Measurements from ENCODE around the gene PRMT2. TPM values are rescaled to one million over a fixed set of nuclear protein-coding genes. Genes with fewer than 3 reads are reported as not detected.
A peak's percentile ranks its signal among the peaks of the same experiment; 100 is the strongest.

PRMT2 gene
- 10 to 100 TPM; 81.3 to 95.1 TPM for total RNA-seq

DNA sequence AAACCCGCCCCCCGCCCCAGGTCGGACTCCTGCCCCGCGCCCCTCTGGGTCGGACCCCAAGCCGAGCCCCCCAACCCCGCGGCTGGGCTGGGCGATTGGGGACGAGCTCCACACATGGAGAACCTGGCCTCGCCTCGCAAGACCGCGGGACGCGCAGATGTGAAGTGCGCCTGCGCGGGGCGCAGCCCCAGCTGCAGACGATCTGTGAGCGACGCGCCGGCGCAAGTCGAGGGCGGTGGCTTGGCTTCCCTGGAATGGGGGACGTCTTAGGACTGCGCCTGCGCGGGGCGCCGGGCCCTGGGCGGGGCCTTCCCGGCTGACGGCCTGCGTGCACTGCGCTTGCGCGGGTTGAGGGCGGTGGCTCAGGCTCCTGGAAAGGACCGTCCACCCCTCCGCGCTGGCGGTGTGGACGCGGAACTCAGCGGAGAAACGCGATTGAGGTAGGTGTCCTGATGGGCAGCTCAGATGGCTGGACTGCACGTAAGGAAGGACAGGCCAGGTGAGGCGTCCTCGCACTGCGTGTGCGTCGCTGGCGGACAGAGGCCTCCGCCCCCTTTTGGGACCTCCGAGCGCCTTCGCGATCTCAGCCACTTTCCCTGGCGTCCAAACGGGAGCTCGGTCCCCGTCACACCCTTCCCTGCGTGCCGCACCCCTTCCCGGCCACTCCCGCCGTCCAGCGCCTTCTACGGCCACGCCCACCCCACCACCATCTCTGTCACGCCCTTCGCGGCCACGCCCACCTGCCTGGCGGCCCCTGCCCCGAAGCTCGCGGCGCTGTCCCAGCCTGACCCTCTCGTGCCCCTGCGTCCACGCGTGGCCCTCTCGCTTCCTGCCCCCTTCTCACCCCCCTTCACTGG is at the start of gene PRMT2:
PRMT2 (plus strand) TSS at position 351 of the 857 bp plus-strand sequence. CDS start 1,278 bp downstream, outside the sequence.
- DNase-seq (peak; percentile 97 to 99), ATAC-seq (replicated peaks in 1 of 2) (peak; percentile 80 to 85)
- Mint-ChIP-seq H3K4me3 (peak within 1 kb of the TSS; percentile 98 to 100), H3K27ac (peak within 1 kb of the TSS; percentile 98), H3K4me1 (ENCODE audit: low read depth) (peaks cover 73% of the 10 kb centered on the region), H3K27me3 (ENCODE audit: low read depth) (no peaks in the 10 kb centered on the region), H3K36me3 (ENCODE audit: insufficient read depth in 2 of 2) (peaks cover 7 to 22% of the 10 kb centered on the region in 2 donors), H3K9me3 (no peaks in the 10 kb centered on the region)

DNA sequence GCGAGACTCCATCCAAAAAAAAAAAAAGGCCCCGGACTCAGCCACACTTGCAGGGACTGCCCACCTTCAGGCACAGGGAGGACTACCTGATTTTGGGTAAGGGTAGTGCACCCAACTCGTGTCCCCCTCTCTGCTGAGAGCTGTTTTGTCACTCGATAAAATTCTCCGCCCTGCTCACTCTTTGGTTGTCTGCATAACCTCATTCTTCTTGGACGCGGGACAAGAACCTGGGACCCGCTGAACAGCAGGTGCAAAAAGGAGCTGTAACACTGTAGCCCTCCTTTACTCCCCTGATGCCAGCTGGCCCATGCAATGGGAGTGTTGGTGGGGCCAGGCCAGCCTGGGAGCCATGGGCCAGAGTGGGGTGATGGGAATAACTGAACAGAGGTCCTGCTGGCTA is 41.2 kb upstream of the PRMT2 start:
- Mint-ChIP-seq H3K4me1 (ENCODE audit: low read depth) (no peaks in the 10 kb centered on the region), H3K4me3 (no peak overlapping the region), H3K27me3 (ENCODE audit: low read depth) (no peaks in the 10 kb centered on the region), H3K36me3 (ENCODE audit: insufficient read depth in 2 of 2) (peaks cover 9 to 12% of the 10 kb centered on the region in 2 donors), H3K27ac (no peak overlapping the region), H3K9me3 (peaks cover 0 to 23% of the 10 kb centered on the region in 2 donors)
- ATAC-seq (replicated peaks in 1 of 2) (no peak), DNase-seq (no peak)

DNA sequence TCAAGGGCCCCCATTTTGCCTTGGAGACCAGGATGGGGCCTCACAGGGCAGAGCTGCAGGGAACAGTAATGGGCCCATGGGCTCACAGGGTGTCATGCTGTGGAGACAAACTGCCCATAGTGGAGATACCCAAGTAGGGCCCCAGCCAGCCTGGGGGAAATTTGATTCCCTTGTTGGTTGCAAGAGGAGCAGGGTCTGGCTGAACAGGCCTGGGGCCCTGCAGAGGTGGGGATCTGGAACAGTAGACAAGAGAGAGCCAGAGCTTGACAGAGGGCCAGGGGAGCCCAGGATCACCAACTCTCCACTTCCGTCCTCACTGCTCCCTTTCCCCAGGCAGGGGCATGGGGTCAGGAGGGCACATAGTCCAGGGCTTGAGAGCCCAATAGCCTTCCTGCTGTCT is 39.3 kb upstream of the PRMT2 start:
- Mint-ChIP-seq H3K36me3 (ENCODE audit: insufficient read depth in 2 of 2) (peaks cover 3 to 10% of the 10 kb centered on the region in 2 donors), H3K27ac (no peak overlapping the region), H3K4me1 (ENCODE audit: low read depth) (no peaks in the 10 kb centered on the region), H3K4me3 (no peak overlapping the region), H3K27me3 (ENCODE audit: low read depth) (no peaks in the 10 kb centered on the region), H3K9me3 (peaks cover 0 to 15% of the 10 kb centered on the region in 2 donors)
- ATAC-seq (replicated peaks in 1 of 2) (no peak), DNase-seq (no peak)

DNA sequence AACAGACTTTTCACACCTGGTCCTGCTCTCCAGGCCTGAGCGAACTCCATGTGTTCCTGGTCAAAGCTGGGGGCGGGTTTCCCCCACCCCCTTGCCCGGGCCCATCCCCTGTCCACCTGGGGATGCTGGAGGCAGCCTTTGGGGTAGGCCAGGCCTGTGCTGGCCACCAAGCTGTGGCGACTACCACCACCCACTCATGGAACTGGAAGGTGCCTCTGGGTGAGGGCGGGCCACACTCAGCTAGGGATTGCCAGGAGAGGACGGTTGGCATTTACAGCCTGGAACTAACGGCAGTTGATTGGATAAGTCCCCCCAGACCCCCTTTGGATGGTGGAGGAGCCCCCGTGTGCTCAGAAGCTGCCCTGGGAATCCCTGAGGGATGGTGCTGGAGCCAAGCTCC is 38.4 kb upstream of the PRMT2 start:
- H3K36me3 Mint-ChIP-seq (ENCODE audit: insufficient read depth in 2 of 2): peaks cover 3 to 5% of the 10 kb centered on the region in 2 donors
- no peak for DNase-seq
- H3K4me1 Mint-ChIP-seq (ENCODE audit: low read depth): no peaks in the 10 kb centered on the region
- ATAC-seq (replicated peaks in 1 of 2): no peak
- H3K4me3 Mint-ChIP-seq: no peak overlapping the region
- H3K27ac Mint-ChIP-seq: no peak overlapping the region
- no peaks in the 10 kb centered on the region for H3K27me3 Mint-ChIP-seq (ENCODE audit: low read depth)
- peaks cover 0 to 8% of the 10 kb centered on the region in 2 donors for H3K9me3 Mint-ChIP-seq

DNA sequence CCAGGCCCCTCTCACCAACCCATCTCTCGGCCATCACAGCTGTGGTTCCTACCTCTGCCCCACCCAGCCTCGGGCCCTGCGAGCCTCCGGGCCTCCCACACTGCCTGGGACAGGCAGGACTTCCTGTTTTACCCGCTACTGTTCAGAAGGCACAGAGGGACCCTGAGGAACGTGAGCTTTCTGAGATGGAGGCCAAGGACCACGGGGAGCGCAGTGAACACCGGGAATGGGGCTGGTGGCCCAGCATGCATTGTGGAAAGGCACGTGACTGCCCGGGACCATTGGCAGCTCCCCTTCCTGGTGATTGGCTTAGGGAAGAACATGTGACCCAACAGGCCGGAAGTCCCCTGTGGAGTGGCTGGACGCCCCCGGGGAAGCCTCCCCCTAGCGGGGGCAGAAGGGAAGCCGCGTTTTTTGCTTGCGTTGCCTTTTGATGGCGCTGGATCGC is 37.6 kb upstream of the PRMT2 start:
- ATAC-seq (replicated peaks in 1 of 2): no peak
- H3K27ac Mint-ChIP-seq: no peak overlapping the region
- no peaks in the 10 kb centered on the region for H3K27me3 Mint-ChIP-seq (ENCODE audit: low read depth)

DNA sequence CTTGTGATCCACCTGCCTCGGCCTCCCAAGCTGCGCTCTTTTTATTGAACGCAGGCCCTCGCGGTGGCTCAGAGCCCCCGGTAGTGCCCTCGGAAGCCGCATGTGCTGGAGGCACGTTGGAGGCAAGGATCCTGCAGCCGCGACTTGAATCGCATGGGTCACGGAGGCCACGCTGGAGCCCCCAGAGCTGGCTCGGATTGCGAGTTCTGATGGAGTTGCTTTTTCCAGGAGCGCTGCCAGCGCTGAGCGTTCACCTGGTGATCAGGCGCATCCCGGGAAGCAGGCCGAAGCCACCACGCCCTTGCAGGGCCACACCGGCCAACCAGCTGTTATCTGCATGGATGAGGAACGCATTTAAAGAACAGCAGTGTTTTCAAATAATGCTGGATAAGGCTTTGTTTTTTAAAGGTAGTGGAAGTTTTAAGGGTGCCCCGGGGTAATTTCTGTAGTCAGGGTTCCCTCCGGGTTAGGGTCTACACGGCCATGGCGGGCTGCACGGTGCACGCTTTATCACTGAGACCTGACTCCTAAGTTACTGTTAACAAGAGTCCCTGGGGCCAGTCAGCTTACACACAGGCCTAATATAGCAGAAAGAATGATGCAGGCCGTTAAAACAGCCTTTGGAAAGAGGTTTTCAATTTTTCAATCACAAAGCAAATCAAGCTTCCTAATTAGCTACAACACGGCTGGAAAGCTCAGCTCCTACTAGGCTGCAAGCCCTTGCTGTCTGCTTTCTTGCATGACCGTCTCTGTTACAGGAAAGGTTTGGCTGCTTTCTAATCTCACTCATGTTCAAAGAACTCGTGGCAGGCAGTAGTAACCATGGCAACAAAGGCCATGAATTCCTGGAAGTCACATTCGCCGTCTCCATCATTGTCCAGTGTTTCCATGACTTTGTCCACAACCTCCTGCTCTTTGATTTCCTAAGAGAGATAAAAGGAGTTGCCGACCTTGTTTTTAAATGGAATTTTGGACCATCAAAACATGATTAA is 36.6 kb upstream of the PRMT2 start:
- H3K4me1 Mint-ChIP-seq (ENCODE audit: low read depth): no peaks in the 10 kb centered on the region
- no peak for ATAC-seq (replicated peaks in 1 of 2)
- no peak for DNase-seq
- no peaks in the 10 kb centered on the region for H3K27me3 Mint-ChIP-seq (ENCODE audit: low read depth)
- peaks cover 3% of the 10 kb centered on the region in 2 donors for H3K36me3 Mint-ChIP-seq (ENCODE audit: insufficient read depth in 2 of 2)
- H3K4me3 Mint-ChIP-seq: no peak overlapping the region
- H3K9me3 Mint-ChIP-seq: no peaks in the 10 kb centered on the region
- H3K27ac Mint-ChIP-seq: no peak overlapping the region

More for the DNA sequence above, 37.6 kb upstream of the PRMT2 start:
- H3K4me1 Mint-ChIP-seq (ENCODE audit: low read depth): no peaks in the 10 kb centered on the region
- no peak for DNase-seq
- H3K9me3 Mint-ChIP-seq: peaks cover 0 to 7% of the 10 kb centered on the region in 2 donors
- H3K4me3 Mint-ChIP-seq: no peak overlapping the region
- H3K36me3 Mint-ChIP-seq (ENCODE audit: insufficient read depth in 2 of 2): peaks cover 3 to 5% of the 10 kb centered on the region in 2 donors

DNA sequence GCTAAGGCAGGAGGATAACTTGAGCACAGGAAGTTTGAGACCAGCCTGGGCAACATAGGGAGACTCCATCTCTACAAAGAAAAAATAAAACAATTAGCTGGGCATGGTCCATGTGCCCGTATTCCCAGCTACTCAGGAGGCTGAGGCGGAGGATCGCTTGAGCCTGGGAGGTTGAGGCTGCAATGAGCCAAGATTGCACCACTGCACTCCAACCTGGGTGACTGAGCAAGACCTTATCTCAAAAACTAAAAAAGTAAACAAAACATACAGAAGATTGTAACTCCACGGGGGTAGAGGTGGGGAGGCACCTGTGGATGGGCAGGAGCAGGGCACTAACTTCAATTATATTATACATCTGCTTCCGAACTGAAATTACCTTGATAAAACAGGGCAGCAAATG is 35.2 kb upstream of the PRMT2 start:
- ATAC-seq (replicated peaks in 1 of 2) (no peak), DNase-seq (no peak)
- H3K36me3 Mint-ChIP-seq (ENCODE audit: insufficient read depth in 2 of 2): no peaks in the 10 kb centered on the region
- no peaks in the 10 kb centered on the region for H3K27me3 Mint-ChIP-seq (ENCODE audit: low read depth)
- H3K4me1 Mint-ChIP-seq (ENCODE audit: low read depth): peaks cover 7% of the 10 kb centered on the region
- no peak overlapping the region for H3K27ac Mint-ChIP-seq
- H3K9me3 Mint-ChIP-seq: no peaks in the 10 kb centered on the region
- H3K4me3 Mint-ChIP-seq: no peak overlapping the region

DNA sequence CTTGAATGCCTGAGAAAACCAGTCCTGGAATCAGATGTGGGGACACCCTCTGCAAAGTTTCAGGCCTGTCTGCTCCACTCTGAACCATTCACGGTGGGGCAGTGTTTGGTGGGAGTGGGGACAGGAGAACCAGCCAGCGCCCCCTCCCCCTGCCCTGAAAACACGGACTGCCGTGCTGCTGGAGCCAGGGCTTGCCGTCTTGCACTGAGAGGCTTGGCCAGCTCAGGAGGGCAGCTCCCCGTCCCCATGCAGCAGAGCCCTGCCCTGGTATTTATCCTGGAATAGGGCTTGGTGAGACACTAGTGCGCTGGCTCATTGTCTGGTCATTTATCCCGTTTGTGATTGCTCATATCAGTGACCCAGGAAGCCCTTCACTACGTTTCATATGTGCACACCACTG is 34.5 kb upstream of the PRMT2 start:
- DNase-seq (no peak), ATAC-seq (replicated peaks in 1 of 2) (no peak)
- Mint-ChIP-seq H3K4me3 (no peak overlapping the region), H3K27me3 (ENCODE audit: low read depth) (no peaks in the 10 kb centered on the region), H3K9me3 (no peaks in the 10 kb centered on the region), H3K36me3 (ENCODE audit: insufficient read depth in 2 of 2) (no peaks in the 10 kb centered on the region), H3K4me1 (ENCODE audit: low read depth) (peaks cover 14% of the 10 kb centered on the region), H3K27ac (no peak overlapping the region)

DNA sequence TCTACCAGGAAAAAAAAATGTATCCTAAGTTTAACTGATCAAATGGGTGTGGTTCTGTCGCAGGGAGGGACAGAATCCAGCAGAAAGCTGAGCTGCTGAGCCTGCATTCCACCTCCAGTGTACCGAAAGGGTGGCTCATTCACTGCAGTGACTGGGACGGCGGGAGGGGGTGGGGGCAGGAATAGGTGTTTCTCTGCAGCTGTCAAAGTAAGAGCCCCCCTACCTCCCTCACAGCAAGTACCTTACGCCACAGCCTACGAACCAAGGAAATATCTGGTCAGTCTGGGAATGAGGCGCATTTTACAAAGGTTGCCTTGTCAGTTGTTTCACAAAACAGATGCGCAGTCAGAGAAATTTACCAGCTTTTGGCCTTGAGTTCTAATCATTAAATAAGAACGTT is 32.2 kb upstream of the PRMT2 start:
- Mint-ChIP-seq H3K27ac (no peak overlapping the region), H3K4me3 (no peak overlapping the region), H3K4me1 (ENCODE audit: low read depth) (peaks cover 29% of the 10 kb centered on the region), H3K27me3 (ENCODE audit: low read depth) (no peaks in the 10 kb centered on the region), H3K36me3 (ENCODE audit: insufficient read depth in 2 of 2) (no peaks in the 10 kb centered on the region), H3K9me3 (no peaks in the 10 kb centered on the region)
- no peak for ATAC-seq (replicated peaks in 1 of 2)
- no peak for DNase-seq

DNA sequence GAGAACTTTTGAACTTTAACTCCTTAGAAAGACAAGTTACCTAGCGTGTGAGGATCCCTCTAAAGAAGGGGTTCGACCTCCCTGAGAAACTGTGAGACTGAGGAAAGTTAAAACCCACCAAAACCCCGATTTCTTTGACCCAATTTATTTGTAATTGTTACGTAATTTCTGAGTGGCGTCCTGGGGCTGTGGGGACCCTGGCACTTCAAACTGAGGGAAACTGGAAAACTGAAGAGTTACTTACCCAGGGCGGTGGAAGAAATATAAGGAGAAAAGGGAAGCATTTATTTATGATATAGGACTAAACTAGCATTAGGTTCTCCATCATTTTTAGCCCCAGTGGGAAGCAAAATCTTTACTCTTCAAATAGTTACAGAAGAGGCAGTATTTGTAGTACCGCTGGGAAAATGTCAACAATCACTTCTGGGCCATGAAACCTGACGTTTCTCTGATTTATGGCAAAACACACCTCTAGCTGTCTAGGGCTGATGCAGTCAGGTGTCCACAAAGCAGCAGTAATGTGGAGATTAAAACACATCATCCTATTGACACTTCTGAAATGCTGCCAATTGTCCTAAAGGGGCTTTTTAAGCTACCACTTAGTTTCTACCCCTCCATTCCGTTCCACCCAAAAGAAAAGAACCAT is 31.0 kb upstream of the PRMT2 start:
- Mint-ChIP-seq H3K4me3 (peak overlapping the region; percentile 4 to 66), H3K27me3 (ENCODE audit: low read depth) (no peaks in the 10 kb centered on the region), H3K9me3 (no peaks in the 10 kb centered on the region), H3K4me1 (ENCODE audit: low read depth) (peaks cover 33% of the 10 kb centered on the region), H3K36me3 (ENCODE audit: insufficient read depth in 2 of 2) (no peaks in the 10 kb centered on the region), H3K27ac (no peak overlapping the region)
- no peak for DNase-seq
- ATAC-seq (replicated peaks in 1 of 2): no peak

DNA sequence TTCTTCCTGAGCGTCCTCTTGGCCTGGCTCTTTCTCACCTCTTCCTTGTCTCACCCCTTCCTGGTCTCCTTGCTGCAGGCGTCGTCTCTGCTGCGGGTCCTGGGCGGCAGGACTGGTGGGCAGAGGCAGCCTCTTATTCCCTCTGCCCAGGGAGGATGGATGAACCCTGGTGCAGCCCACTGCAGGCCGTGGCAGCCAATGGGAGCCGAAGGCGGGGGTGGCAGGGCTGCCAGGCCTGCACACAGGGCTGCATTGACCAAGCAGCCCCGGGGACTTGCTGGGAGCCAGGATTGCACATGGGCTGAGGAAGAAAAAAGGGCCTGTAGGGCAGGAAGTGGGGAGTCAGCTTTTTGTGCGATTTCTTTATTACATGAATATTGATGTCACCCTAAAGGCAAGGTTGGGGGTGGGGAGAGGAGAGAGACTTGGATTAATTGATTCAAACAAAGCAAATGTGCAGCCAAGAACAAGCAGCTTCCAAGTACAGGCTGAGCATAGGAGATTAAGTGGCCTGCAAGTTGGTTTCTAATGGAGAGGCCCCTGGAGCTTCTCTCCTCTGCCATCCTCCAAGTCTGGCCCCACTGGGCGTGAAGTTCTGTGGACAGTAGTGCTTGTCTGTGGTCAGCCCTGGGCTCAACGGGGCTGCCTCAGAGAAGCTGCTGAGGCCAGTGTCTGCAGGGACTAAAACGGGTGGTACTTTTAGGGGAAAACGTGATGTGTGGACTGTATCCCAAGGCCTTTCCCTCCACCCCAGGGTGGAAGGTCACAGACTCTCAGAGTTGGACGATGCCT is 30.3 kb upstream of the PRMT2 start, which contains the start of gene S100B:
S100B (minus strand) TSS at position 108 of the 792 bp plus-strand sequence. CDS start 2,667 bp downstream, outside the sequence.
- ATAC-seq (replicated peaks in 1 of 2) (peak; percentile 24 to 29), DNase-seq (no peak)
- peaks cover 33% of the 10 kb centered on the region for H3K4me1 Mint-ChIP-seq (ENCODE audit: low read depth)
- H3K9me3 Mint-ChIP-seq: no peaks in the 10 kb centered on the region
- peak within 1 kb of the TSS; percentile 44 to 66 for H3K4me3 Mint-ChIP-seq
- H3K36me3 Mint-ChIP-seq (ENCODE audit: insufficient read depth in 2 of 2): no peaks in the 10 kb centered on the region
- H3K27ac Mint-ChIP-seq: peak within 1 kb of the TSS; percentile 48
- H3K27me3 Mint-ChIP-seq (ENCODE audit: low read depth): no peaks in the 10 kb centered on the region
